H1 (cell line): ENCODE measurements around the gene DPP4. TPM values are rescaled to one million over a fixed set of nuclear protein-coding genes. Genes with fewer than 3 reads are reported as not detected.
A peak's percentile ranks its signal among the peaks of the same experiment; 100 is the strongest.

Experiments
- CTCF ChIA-PET: fragments of 300-600 bp; sonication (Branson Sonifier 250); formaldehyde crosslinking; loops from one replicate; lab custom pipeline; 2021; ENCODE audit not compliant: partially characterized antibody; lab: Charles Lee
- POLR2A ChIA-PET: fragments of 300-600 bp; sonication (Branson Sonifier 250); formaldehyde crosslinking; loops from one replicate; lab custom pipeline; 2021; ENCODE audit warnings: inconsistent platforms; ENCODE audit not compliant: partially characterized antibody; lab: Charles Lee
- DNase-seq, 2 experiments: peaks; one replicate each; pipeline versions ENCODE4 v3.0.0 to v3.0.0-alpha.2; 2010 to 2022; ENCODE audit warnings: low spot score in 2 of 2, low read depth in 1 of 2, mixed read lengths in 1 of 2
- FAIRE-seq: peaks from 2 replicates; lab custom pipeline; 2011; peaks lifted over from hg19 to GRCh38; lab: Jason Lieb, UNC
- H2AFZ ChIP-seq: 2 replicates; pipeline ENCODE4 v1.8.1; 2012; ENCODE audit warnings: low read length, inconsistent platforms
- H2AK5ac ChIP-seq: 2 replicates; pipeline ENCODE4 v1.6.1; 2013; ENCODE audit warnings: low read depth, low read length
- H2BK120ac ChIP-seq: replicated peaks from 2 replicates; pipeline ENCODE3; 2013; ENCODE audit warnings: low read depth, low read length, inconsistent platforms
- H2BK12ac ChIP-seq: 2 replicates; pipeline ENCODE4 v1.6.1; 2013; ENCODE audit warnings: low read depth, low read length
- H2BK15ac ChIP-seq: 2 replicates; pipeline ENCODE4 v1.6.1; 2013; ENCODE audit warnings: low read length
- H2BK20ac ChIP-seq: 2 replicates; pipeline ENCODE4 v1.6.1; 2013; ENCODE audit warnings: low read length
- H2BK5ac ChIP-seq: 2 replicates; pipeline ENCODE4 v1.6.1; 2013; ENCODE audit warnings: low read depth, low read length
- H3K14ac ChIP-seq: 2 replicates; pipeline ENCODE4 v1.6.1; 2013; ENCODE audit warnings: inconsistent platforms; ENCODE audit not compliant: insufficient read length
- H3K18ac ChIP-seq: 2 replicates; pipeline ENCODE4 v1.6.1; 2013; ENCODE audit warnings: low read length; ENCODE audit errors: extremely low read depth
- H3K23ac ChIP-seq: 2 replicates; pipeline ENCODE4 v1.6.1; 2013; ENCODE audit warnings: inconsistent platforms; ENCODE audit not compliant: insufficient read length
- H3K23me2 ChIP-seq: 2 replicates; pipeline ENCODE4 v1.6.1; 2013; ENCODE audit warnings: low read depth, low read length
- H3K27ac ChIP-seq: 2 replicates; pipeline ENCODE4 v1.6.1; 2011; ENCODE audit warnings: low read depth, low read length, inconsistent platforms
- H3K27me3 ChIP-seq, 4 experiments: replicated peaks in 1 of 4; 1 replicate in 1 of 4; 2 replicates in 3 of 4; pipeline versions ENCODE4 v1.6.1 to v1.8.1; 2011 to 2013; ENCODE audit warnings: low read length in 3 of 4, mild to moderate bottlenecking in 3 of 4, inconsistent platforms in 2 of 4, mixed read lengths in 2 of 4, moderate library complexity in 1 of 4; ENCODE audit not compliant: control insufficient read depth in 3 of 4, insufficient read depth in 3 of 4; ENCODE audit errors: extremely low read depth in 1 of 4
- H3K36me3 ChIP-seq, 4 experiments: 2 replicates each; pipeline versions ENCODE4 v1.6.1 to v1.8.1; 2011 to 2013; ENCODE audit warnings: mild to moderate bottlenecking in 4 of 4, low read length in 3 of 4, moderate library complexity in 2 of 4, control low read depth in 1 of 4, inconsistent platforms in 1 of 4; ENCODE audit not compliant: insufficient read depth in 4 of 4, control insufficient read depth in 2 of 4
- H3K4ac ChIP-seq: replicated peaks from 2 replicates; pipeline ENCODE3; 2013; ENCODE audit warnings: low read length, low read depth, mixed read lengths, inconsistent platforms; ENCODE audit not compliant: insufficient read length
- H3K4me1 ChIP-seq, 4 experiments: replicated peaks in 1 of 4; 1 replicate in 1 of 4; 2 replicates in 3 of 4; pipeline versions ENCODE4 v1.6.1 to v1.8.1; 2011 to 2013; ENCODE audit warnings: low read length in 3 of 4, inconsistent platforms in 2 of 4, mixed read lengths in 1 of 4; ENCODE audit not compliant: insufficient read depth in 4 of 4, control insufficient read depth in 3 of 4
- H3K4me2 ChIP-seq, 2 experiments: 2 replicates each; pipeline versions ENCODE4 v1.6.1 to v1.8.1; 2011 to 2013; ENCODE audit warnings: low read depth in 2 of 2, low read length in 2 of 2, control low read depth in 1 of 2, inconsistent platforms in 1 of 2, mild to moderate bottlenecking in 1 of 2; ENCODE audit not compliant: insufficient read depth in 1 of 2
- H3K4me3 ChIP-seq, 4 experiments: fragments of 200-600, 300-600 bp in 1 of 4; sonication (generic), shearing (Covaris generic), sonication (Bioruptor Twin) in 1 of 4; 2 replicates each; pipeline versions ENCODE4 v1.5.1 to v1.8.1; 2011 to 2016; ENCODE audit warnings: low read length in 4 of 4, low read depth in 3 of 4, control low read depth in 2 of 4, inconsistent platforms in 2 of 4, mild to moderate bottlenecking in 2 of 4, mixed read lengths in 1 of 4, moderate library complexity in 1 of 4; ENCODE audit not compliant: insufficient read depth in 2 of 4; ENCODE audit errors: extremely low read depth in 1 of 4
- H3K56ac ChIP-seq: replicated peaks from 2 replicates; pipeline ENCODE3; 2013; ENCODE audit warnings: low read depth, mild to moderate bottlenecking, mixed read lengths, low read length, inconsistent platforms; ENCODE audit not compliant: insufficient read length
- H3K79me1 ChIP-seq: 2 replicates; pipeline ENCODE4 v1.6.1; 2013; ENCODE audit warnings: low read depth, low read length, control low read depth
- H3K79me2 ChIP-seq, 2 experiments: 2 replicates each; pipeline versions ENCODE4 v1.6.1 to v1.8.1; 2012 to 2013; ENCODE audit warnings: low read length in 2 of 2, mild to moderate bottlenecking in 2 of 2, inconsistent platforms in 1 of 2; ENCODE audit not compliant: insufficient read depth in 2 of 2, control insufficient read depth in 1 of 2
- H3K9ac ChIP-seq, 4 experiments: replicated peaks in 1 of 4; 1 replicate in 1 of 4; 2 replicates in 3 of 4; pipeline versions ENCODE4 v1.6.1 to v1.8.1; 2011 to 2013; ENCODE audit warnings: low read depth in 3 of 4, low read length in 3 of 4, control low read depth in 2 of 4, mild to moderate bottlenecking in 2 of 4, moderate library complexity in 2 of 4, inconsistent platforms in 1 of 4; ENCODE audit errors: extremely low read depth in 1 of 4
- H3K9me3 ChIP-seq, 2 experiments: 2 replicates each; pipeline versions ENCODE4 v1.6.1 to v1.8.1; 2012 to 2013; ENCODE audit warnings: mild to moderate bottlenecking in 2 of 2, moderate library complexity in 2 of 2, control low read depth in 1 of 2, inconsistent platforms in 1 of 2, low read depth in 1 of 2, low read length in 1 of 2, mixed read lengths in 1 of 2; ENCODE audit not compliant: insufficient read depth in 2 of 2
- H4K20me1 ChIP-seq, 2 experiments: replicated peaks in 1 of 2; 2 replicates each; pipeline versions ENCODE3 to v1.8.1; 2011 to 2013; ENCODE audit warnings: inconsistent platforms in 2 of 2, low read length in 2 of 2, mild to moderate bottlenecking in 1 of 2; ENCODE audit not compliant: insufficient read depth in 2 of 2, control insufficient read depth in 1 of 2
- H4K5ac ChIP-seq: 2 replicates; pipeline ENCODE4 v1.6.1; 2013; ENCODE audit warnings: low read length, low read depth, mixed read lengths, inconsistent platforms; ENCODE audit not compliant: insufficient read length
- H4K8ac ChIP-seq: 2 replicates; pipeline ENCODE4 v1.8.0; 2013; ENCODE audit warnings: mild to moderate bottlenecking, moderate library complexity, low read length, inconsistent platforms; ENCODE audit not compliant: insufficient read depth; ENCODE audit errors: extremely low read depth
- H4K91ac ChIP-seq: replicated peaks from 2 replicates; pipeline ENCODE3; 2013; ENCODE audit warnings: low read length, mixed read lengths, inconsistent platforms; ENCODE audit not compliant: insufficient read length
- ATF3 ChIP-seq: IDR thresholded peaks from 2 replicates; pipeline ENCODE4 v1.6.1; 2011; ENCODE audit warnings: low read depth, mild to moderate bottlenecking, low read length; ENCODE audit not compliant: insufficient read depth
- BACH1 ChIP-seq: IDR thresholded peaks from 2 replicates; pipeline ENCODE4 v1.6.1; 2012; ENCODE audit warnings: low read length, improper control_type of control experiment
- CEBPB ChIP-seq: IDR thresholded peaks from 2 replicates; pipeline ENCODE4 v1.6.1; 2012; ENCODE audit warnings: low read depth, low read length
- KDM1A ChIP-seq: fragments of 200-600, 300-600 bp; sonication (generic); IDR thresholded peaks from 2 replicates; pipeline ENCODE4 v1.7.1; 2016; ENCODE audit warnings: mild to moderate bottlenecking, low read length, borderline replicate concordance
- POLR2AphosphoS5 ChIP-seq: IDR thresholded peaks from 2 replicates; pipeline ENCODE4 v1.6.1; 2011; ENCODE audit warnings: low read depth, low read length
- RFX5 ChIP-seq: IDR thresholded peaks from 2 replicates; pipeline ENCODE4 v1.6.1; 2011; ENCODE audit warnings: low read depth, low read length, improper control_type of control experiment, borderline replicate concordance
- RXRA ChIP-seq: IDR thresholded peaks from 2 replicates; pipeline ENCODE4 v1.6.1; 2011; ENCODE audit warnings: low read depth, mild to moderate bottlenecking, low read length, moderate library complexity; ENCODE audit not compliant: insufficient read depth
- SIRT6 ChIP-seq: IDR thresholded peaks from one replicate; pipeline ENCODE4 v1.7.1; 2012; ENCODE audit warnings: low read length, inconsistent platforms
- polyA plus RNA-seq, 7 experiments: library from polyadenylated mRNA; depleted of rRNA in 3 of 7; stranded (reverse) in 5 of 7; unstranded in 2 of 7; fragments of >200 nt in 5 of 7; fragments of 200-250 nt in 2 of 7; gene quantifications; 1 replicate in 5 of 7; 2 replicates in 1 of 7; 4 replicates in 1 of 7; pipeline versions ENCODE4 v1.2.1 to v1.2.3, GENCODE V29; 2011 to 2013; ENCODE audit warnings: missing spikeins in 2 of 7, mixed read lengths in 2 of 7
- total RNA-seq: library from RNA; stranded (reverse); fragmentation: NEBNext Ultra II Directional; extraction: Animal tissue kit (Norgen Biotek cat#: 25700); gene quantifications from 2 replicates; pipeline ENCODE4 v1.2.1, GENCODE V29; 2021

Gene DPP4
- total and polyA plus RNA-seq, 2 of the 8 experiments (the other 6 are each of a cell fraction or from before 2014, with no cell fraction given) = 1.3 to 3.1 TPM

GRCh38 chr2:161954103-161954502 lies 119.9 kb downstream of the DPP4 start:
- Histone ChIP-seq H3K18ac (no peak overlapping the region), H4K5ac (no peak overlapping the region), H3K4me3 (no peak overlapping the region), H3K9ac (no peak overlapping the region), H4K91ac (no peak overlapping the region), H3K9me3 (no peaks in the 10 kb centered on the region), H3K27ac (no peak overlapping the region), H2BK120ac (no peak overlapping the region), H2BK15ac (no peak overlapping the region), H3K27me3 (no peaks in the 10 kb centered on the region), H3K4me1 (no peaks in the 10 kb centered on the region), H4K8ac (no peak overlapping the region), H3K56ac (no peak overlapping the region), H2AK5ac (no peak overlapping the region), H3K79me1 (no peaks in the 10 kb centered on the region), H4K20me1 (no peaks in the 10 kb centered on the region), H3K79me2 (no peaks in the 10 kb centered on the region), H3K14ac (no peak overlapping the region), H2BK5ac (no peak overlapping the region), H2BK12ac (no peak overlapping the region), H2AFZ (no peak overlapping the region), H3K36me3 (no peaks in the 10 kb centered on the region), H3K23ac (no peak overlapping the region), H3K4ac (no peak overlapping the region), H3K4me2 (no peak overlapping the region), H3K23me2 (no peaks in the 10 kb centered on the region), H2BK20ac (no peak overlapping the region)
- TF ChIP-seq RXRA (no peak), BACH1 (no peak), KDM1A (no peak), SIRT6 (no peak), RFX5 (peak; percentile 83), ATF3 (no peak), POLR2AphosphoS5 (no peak), CEBPB (no peak)
- FAIRE-seq = no peak
- ChIA-PET CTCF (interaction anchor here (0.8 to 1.7 kb wide), 9 partner anchors 8 to 367 kb away, joined by 3 to 5 read pairs (median 3); no protein-coding TSS in a partner anchor), POLR2A (no interaction called here)
- DNase-seq = no peak
